ENCODE data around the gene TMEM31. TPM values are rescaled to one million over a fixed set of nuclear protein-coding genes. Genes with fewer than 3 reads are reported as not detected.

TMEM31 gene
- total RNA-seq, 1 experiment from 2014 or later: not detected

DNA sequence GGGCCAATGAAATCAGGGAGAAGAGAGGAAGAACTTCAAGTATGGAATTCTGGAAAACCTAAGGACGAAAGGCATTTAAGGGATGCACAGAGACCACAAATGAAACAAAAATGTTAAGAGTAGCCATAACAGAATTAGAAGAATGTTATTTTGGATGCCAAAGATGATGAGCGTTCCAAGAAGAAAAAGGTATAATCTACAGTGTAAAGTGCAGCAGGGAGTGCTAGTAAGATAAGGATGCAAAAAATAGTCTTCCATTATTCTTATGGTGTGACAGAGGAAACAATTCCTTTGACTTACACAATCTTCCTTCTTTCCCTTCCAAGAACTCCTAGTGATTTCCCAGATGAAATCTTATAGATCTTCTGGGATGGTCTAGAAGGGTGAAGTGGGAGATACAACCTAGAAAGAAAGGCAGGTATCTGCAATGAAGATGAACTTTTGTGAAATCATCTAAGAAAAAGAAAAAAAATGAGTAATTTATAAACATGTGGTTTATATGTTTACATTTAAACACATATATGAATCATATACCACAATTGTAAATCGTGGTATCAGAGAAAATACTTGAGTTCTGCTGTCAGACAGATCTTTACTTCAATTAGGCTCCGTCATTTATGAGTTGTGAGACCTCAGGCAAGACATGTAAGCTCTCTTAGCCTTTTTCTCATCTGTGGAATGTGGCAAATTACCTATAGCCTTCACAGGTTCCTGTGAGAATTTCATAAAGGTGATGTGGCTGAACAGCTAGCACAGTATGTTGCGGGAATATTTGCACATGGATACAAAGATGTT is 32.3 kb upstream of the TMEM31 start:
- ATAC-seq (no peak), DNase-seq (ENCODE audit: low read depth, low spot score) (no peak)
- H3K9me3 ChIP-seq (ENCODE audit: control insufficient read depth in 1 of 2, insufficient read depth in 1 of 2, low read depth in 1 of 2, low read length in 2 of 2): no peaks in the 10 kb centered on the region
- peaks cover 38% of the 10 kb centered on the region for H3K79me2 ChIP-seq (ENCODE audit: insufficient read depth, low read length)
- no peaks in the 10 kb centered on the region for H3K27me3 ChIP-seq (ENCODE audit: insufficient read depth, low read length)
- H3K4me2 ChIP-seq (ENCODE audit: low read length): no peak overlapping the region
- POLR2A ChIA-PET: no interaction called here
- H3K4me3 ChIP-seq (replicated peaks in 1 of 2; ENCODE audit: low read depth in 1 of 2, low read length in 2 of 2): no peak overlapping the region
- no TSS peak for BruUV-seq (replicated peaks)
- CTCF ChIA-PET: no interaction called here
- peaks cover 19 to 35% of the 10 kb centered on the region in 2 experiments for H3K36me3 ChIP-seq (ENCODE audit: control insufficient read depth in 1 of 2, insufficient read depth in 2 of 2, low read length in 2 of 2)
- RAD21 ChIA-PET (ENCODE audit: low non-redundant PET in 1 of 2, low total read pairs in 2 of 2, uncharacterized antibody in 2 of 2, unreplicated experiment in 2 of 2): no interaction called here
- no peaks in the 10 kb centered on the region for H3K9me2 ChIP-seq (ENCODE audit: insufficient read depth)
- no peak for TF ChIP-seq SRF (IDR thresholded peaks at IDR 0.05; ENCODE audit: low read depth)
- no peaks in the 10 kb centered on the region for H3K4me1 ChIP-seq (ENCODE audit: control insufficient read depth in 1 of 2, insufficient read depth in 2 of 2, low read length in 2 of 2)
- H3K27ac ChIP-seq (ENCODE audit: low read depth, low read length): no peak overlapping the region
- H3K9ac ChIP-seq (ENCODE audit: low read length): no peak overlapping the region
- H2AFZ ChIP-seq (ENCODE audit: low read depth, low read length, poor library complexity, severe bottlenecking): no peak overlapping the region
- H4K20me1 ChIP-seq (ENCODE audit: insufficient read depth): no peaks in the 10 kb centered on the region
- intact Hi-C loops (cut with micrococcal nuclease): loop anchor here (10.0 kb wide), 1 partner anchor 94 kb away; the partner anchor contains the start of gene TCEAL4

DNA sequence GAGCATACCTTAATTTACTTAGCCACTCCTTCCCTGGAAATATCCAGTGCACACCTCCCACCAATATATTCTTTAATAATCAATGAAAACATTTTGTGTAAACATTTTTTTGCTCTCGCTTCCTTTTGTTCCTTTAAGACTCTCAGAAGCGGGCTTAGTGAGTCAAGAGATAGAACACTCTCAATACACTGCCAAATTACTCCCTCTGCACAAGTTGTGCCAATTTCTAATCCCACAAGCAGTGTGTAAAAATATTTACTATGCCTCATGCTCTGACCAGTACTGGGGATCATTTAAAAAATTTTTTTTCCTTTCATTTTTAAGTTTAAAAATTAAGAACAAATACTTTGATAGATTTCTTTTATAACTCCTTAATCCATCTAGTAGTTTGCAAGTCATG is 29.3 kb upstream of the TMEM31 start:
- Histone ChIP-seq H3K4me2 (ENCODE audit: low read length) (no peak overlapping the region), H3K9me3 (ENCODE audit: control insufficient read depth in 1 of 2, insufficient read depth in 1 of 2, low read depth in 1 of 2, low read length in 2 of 2) (no peaks in the 10 kb centered on the region), H3K36me3 (ENCODE audit: control insufficient read depth in 1 of 2, insufficient read depth in 2 of 2, low read length in 2 of 2) (peaks cover 36 to 48% of the 10 kb centered on the region in 2 experiments), H2AFZ (ENCODE audit: low read depth, low read length, poor library complexity, severe bottlenecking) (no peak overlapping the region), H4K20me1 (ENCODE audit: insufficient read depth) (no peaks in the 10 kb centered on the region), H3K27ac (ENCODE audit: low read depth, low read length) (no peak overlapping the region), H3K9ac (ENCODE audit: low read length) (no peak overlapping the region), H3K27me3 (ENCODE audit: insufficient read depth, low read length) (no peaks in the 10 kb centered on the region), H3K9me2 (ENCODE audit: insufficient read depth) (no peaks in the 10 kb centered on the region), H3K4me3 (replicated peaks in 1 of 2; ENCODE audit: low read depth in 1 of 2, low read length in 2 of 2) (no peak overlapping the region), H3K79me2 (ENCODE audit: insufficient read depth, low read length) (peaks cover 69% of the 10 kb centered on the region), H3K4me1 (ENCODE audit: control insufficient read depth in 1 of 2, insufficient read depth in 2 of 2, low read length in 2 of 2) (peaks cover 0 to 5% of the 10 kb centered on the region in 2 experiments; a peak in 2 of 4 replicates)
- TF ChIP-seq YY1 (IDR thresholded peaks at IDR 0.05; ENCODE audit: extremely low read depth, insufficient replicate concordance, low read depth, low read length): no peak
- no peak for TF ChIP-seq EZH2 (IDR thresholded peaks at IDR 0.05)
- TF ChIP-seq, protein P1, sequence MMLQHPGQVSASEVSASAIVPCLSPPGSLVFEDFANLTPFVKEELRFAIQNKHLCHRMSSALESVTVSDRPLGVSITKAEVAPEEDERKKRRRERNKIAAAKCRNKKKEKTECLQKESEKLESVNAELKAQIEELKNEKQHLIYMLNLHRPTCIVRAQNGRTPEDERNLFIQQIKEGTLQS (IDR thresholded peaks at IDR 0.05): no peak
- TF ChIP-seq, protein P2, sequence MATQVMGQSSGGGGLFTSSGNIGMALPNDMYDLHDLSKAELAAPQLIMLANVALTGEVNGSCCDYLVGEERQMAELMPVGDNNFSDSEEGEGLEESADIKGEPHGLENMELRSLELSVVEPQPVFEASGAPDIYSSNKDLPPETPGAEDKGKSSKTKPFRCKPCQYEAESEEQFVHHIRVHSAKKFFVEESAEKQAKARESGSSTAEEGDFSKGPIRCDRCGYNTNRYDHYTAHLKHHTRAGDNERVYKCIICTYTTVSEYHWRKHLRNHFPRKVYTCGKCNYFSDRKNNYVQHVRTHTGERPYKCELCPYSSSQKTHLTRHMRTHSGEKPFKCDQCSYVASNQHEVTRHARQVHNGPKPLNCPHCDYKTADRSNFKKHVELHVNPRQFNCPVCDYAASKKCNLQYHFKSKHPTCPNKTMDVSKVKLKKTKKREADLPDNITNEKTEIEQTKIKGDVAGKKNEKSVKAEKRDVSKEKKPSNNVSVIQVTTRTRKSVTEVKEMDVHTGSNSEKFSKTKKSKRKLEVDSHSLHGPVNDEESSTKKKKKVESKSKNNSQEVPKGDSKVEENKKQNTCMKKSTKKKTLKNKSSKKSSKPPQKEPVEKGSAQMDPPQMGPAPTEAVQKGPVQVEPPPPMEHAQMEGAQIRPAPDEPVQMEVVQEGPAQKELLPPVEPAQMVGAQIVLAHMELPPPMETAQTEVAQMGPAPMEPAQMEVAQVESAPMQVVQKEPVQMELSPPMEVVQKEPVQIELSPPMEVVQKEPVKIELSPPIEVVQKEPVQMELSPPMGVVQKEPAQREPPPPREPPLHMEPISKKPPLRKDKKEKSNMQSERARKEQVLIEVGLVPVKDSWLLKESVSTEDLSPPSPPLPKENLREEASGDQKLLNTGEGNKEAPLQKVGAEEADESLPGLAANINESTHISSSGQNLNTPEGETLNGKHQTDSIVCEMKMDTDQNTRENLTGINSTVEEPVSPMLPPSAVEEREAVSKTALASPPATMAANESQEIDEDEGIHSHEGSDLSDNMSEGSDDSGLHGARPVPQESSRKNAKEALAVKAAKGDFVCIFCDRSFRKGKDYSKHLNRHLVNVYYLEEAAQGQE (IDR thresholded peaks at IDR 0.05; ENCODE audit: low read depth): no peak
- TF ChIP-seq SRF (IDR thresholded peaks at IDR 0.05; ENCODE audit: low read depth): no peak
- no peak for TF ChIP-seq CBX3 (IDR thresholded peaks at IDR 0.05; ENCODE audit: low read depth)
- TF ChIP-seq, protein P3, sequence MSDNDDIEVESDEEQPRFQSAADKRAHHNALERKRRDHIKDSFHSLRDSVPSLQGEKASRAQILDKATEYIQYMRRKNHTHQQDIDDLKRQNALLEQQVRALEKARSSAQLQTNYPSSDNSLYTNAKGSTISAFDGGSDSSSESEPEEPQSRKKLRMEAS (IDR thresholded peaks at IDR 0.05): no peak
- TF ChIP-seq ELF1 (IDR thresholded peaks at IDR 0.05; ENCODE audit: borderline replicate concordance, low read depth): no peak
- no peak for TF ChIP-seq FOSL1 (IDR thresholded peaks at IDR 0.05; ENCODE audit: low read depth)
- TF ChIP-seq RAD21 (IDR thresholded peaks at IDR 0.05; ENCODE audit: low read depth): no peak
- no peak for TF ChIP-seq ZNF274 (IDR thresholded peaks at IDR 0.05; ENCODE audit: low read depth, low read length)
- no TSS peak for BruUV-seq (replicated peaks)
- intact Hi-C loops (cut with micrococcal nuclease): no loop called here
- RAD21 ChIA-PET (ENCODE audit: low non-redundant PET in 1 of 2, low total read pairs in 2 of 2, uncharacterized antibody in 2 of 2, unreplicated experiment in 2 of 2): no interaction called here
- POLR2A ChIA-PET: no interaction called here
- ATAC-seq (no peak), DNase-seq (ENCODE audit: low read depth, low spot score) (no peak)
- CTCF ChIA-PET: no interaction called here

All from HCT116 (cell line).